ENCODE data around the gene TM9SF4. TPM values are rescaled to one million over a fixed set of nuclear protein-coding genes. Genes with fewer than 3 reads are reported as not detected.

Gene TM9SF4
- total RNA-seq, 1 donor from 2014 or later = 27.0 TPM

DNA sequence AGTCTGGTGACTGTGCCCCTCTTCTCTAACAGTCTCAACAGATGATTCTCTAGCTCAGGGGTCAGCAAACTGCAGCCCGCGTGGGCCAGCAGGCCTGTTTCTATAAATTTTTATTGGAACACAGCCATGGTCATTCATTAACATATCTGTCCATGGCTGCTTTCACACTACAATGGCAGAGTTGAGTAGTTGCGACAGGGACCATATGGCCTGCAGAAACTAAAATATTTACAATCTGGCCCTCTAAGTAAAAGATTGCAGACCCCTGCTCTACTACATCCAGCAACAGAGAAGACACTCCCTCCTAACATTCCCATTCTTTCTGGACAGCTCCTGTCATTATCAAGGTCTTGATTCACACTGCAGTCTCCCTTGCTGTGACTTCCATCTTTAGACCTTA lies 52.8 kb downstream of the TM9SF4 start:
- DNase-seq = no peak
- Histone ChIP-seq H3K9me3 (replicated peaks) (no peaks in the 10 kb centered on the region), H3K4me1 (no peaks in the 10 kb centered on the region), H3K4me3 (no peak overlapping the region), H3K36me3 (peaks cover 88% of the 10 kb centered on the region), H3K27me3 (ENCODE audit: low read depth) (no peaks in the 10 kb centered on the region), H3K27ac (replicated peaks) (no peak overlapping the region)
- TF ChIP-seq CTCF (IDR thresholded peaks at IDR 0.05; ENCODE audit: borderline replicate concordance) = no peak
- intact Hi-C loops (cut with micrococcal nuclease) = no loop called here

DNA sequence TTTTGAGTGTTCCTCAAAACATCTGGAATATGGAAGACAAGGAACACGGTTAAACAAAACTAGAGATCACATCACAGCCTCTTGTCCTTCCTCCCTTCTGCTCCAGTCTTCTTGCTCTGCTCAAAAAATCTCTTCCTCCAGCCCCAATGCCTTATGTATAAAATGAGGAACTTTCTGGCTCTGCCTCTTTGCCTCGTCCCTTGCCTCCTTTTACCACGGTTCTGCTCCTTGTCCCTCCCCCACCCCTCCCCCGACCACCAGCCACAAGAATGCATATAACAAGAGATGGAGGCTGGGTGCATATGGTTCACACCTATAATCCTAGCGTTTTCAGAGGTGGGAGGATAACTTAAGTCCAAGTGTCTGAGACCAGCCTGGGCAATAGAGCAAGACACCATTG lies 54.4 kb downstream of the TM9SF4 start:
- H3K4me3 ChIP-seq = no peak overlapping the region
- DNase-seq = no peak
- H3K9me3 ChIP-seq (replicated peaks) = no peaks in the 10 kb centered on the region
- intact Hi-C loops (cut with micrococcal nuclease) = no loop called here
- H3K4me1 ChIP-seq = peaks cover 2% of the 10 kb centered on the region
- no peaks in the 10 kb centered on the region for H3K27me3 ChIP-seq (ENCODE audit: low read depth)
- no peak overlapping the region for H3K27ac ChIP-seq (replicated peaks)
- peaks cover 72% of the 10 kb centered on the region for H3K36me3 ChIP-seq
- no peak for TF ChIP-seq CTCF (IDR thresholded peaks at IDR 0.05; ENCODE audit: borderline replicate concordance)

DNA sequence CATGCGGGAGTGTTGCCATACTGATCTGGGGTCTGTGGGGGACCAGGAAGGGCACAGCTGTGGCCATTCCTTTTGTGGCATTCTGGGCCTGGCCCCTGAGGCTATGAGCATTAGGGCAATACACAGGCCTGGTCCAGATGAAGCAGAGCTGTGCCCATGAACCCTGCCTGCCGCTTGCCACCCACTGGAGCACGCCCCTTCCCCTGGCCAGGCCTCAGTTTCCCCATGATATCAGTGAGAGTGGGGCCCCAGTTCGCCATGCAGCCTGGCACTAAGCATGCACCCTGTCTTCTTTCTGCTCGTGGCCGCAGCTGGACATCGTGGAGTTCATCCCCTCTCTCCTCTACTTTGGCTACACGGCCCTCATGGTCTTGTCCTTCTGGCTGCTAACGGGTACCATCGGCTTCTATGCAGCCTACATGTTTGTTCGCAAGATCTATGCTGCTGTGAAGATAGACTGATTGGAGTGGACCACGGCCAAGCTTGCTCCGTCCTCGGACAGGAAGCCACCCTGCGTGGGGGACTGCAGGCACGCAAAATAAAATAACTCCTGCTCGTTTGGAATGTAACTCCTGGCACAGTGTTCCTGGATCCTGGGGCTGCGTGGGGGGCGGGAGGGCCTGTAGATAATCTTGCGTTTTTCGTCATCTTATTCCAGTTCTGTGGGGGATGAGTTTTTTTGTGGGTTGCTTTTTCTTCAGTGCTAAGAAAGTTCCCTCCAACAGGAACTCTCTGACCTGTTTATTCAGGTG lies 55.6 kb downstream of the TM9SF4 start:
- peaks cover 60% of the 10 kb centered on the region for H3K36me3 ChIP-seq
- no peaks in the 10 kb centered on the region for H3K27me3 ChIP-seq (ENCODE audit: low read depth)
- no peak for TF ChIP-seq CTCF (IDR thresholded peaks at IDR 0.05; ENCODE audit: borderline replicate concordance)
- H3K4me3 ChIP-seq = no peak overlapping the region
- H3K27ac ChIP-seq (replicated peaks) = no peak overlapping the region
- no peak for DNase-seq
- H3K9me3 ChIP-seq (replicated peaks) = no peaks in the 10 kb centered on the region
- H3K4me1 ChIP-seq = peaks cover 8% of the 10 kb centered on the region
- intact Hi-C loops (cut with micrococcal nuclease) = no loop called here

- H3K9me3 ChIP-seq (replicated peaks) = no peaks in the 10 kb centered on the region
- H3K4me3 ChIP-seq = no peak overlapping the region
- intact Hi-C loops (cut with micrococcal nuclease) = no loop called here
- no peaks in the 10 kb centered on the region for H3K27me3 ChIP-seq (ENCODE audit: low read depth)
- H3K36me3 ChIP-seq = peaks cover 51% of the 10 kb centered on the region
- H3K4me1 ChIP-seq = peaks cover 8% of the 10 kb centered on the region
- no peak for TF ChIP-seq CTCF (IDR thresholded peaks at IDR 0.05; ENCODE audit: borderline replicate concordance)
- H3K27ac ChIP-seq (replicated peaks) = no peak overlapping the region
- no peak for DNase-seq
Measured at GRCh38 chr20:32165836-32166545, 56.5 kb downstream of the TM9SF4 start.

- no peak overlapping the region for H3K4me3 ChIP-seq
- DNase-seq = no peak
- TF ChIP-seq CTCF (IDR thresholded peaks at IDR 0.05; ENCODE audit: borderline replicate concordance) = no peak
- H3K27ac ChIP-seq (replicated peaks) = no peak overlapping the region
- H3K4me1 ChIP-seq = peaks cover 8% of the 10 kb centered on the region
- no peaks in the 10 kb centered on the region for H3K9me3 ChIP-seq (replicated peaks)
- intact Hi-C loops (cut with micrococcal nuclease) = no loop called here
- no peaks in the 10 kb centered on the region for H3K27me3 ChIP-seq (ENCODE audit: low read depth)
- peaks cover 36% of the 10 kb centered on the region for H3K36me3 ChIP-seq
Measured at GRCh38 chr20:32167552-32167951, 58.0 kb downstream of the TM9SF4 start.
